ENCODE data around the gene BCL6B.

Gene BCL6B

GRCh38 chr17:7063518-7064094, 40.8 kb downstream of the BCL6B start:
- no peak for DNase-seq

- no peak for DNase-seq
Observed at GRCh38 chr17:7064261-7064660, 41.4 kb downstream of the BCL6B start.

GRCh38 chr17:7067198-7067597, 44.3 kb downstream of the BCL6B start:
- DNase-seq, result no peak

GRCh38 chr17:7068268-7068667, 45.4 kb downstream of the BCL6B start:
- DNase-seq, result no peak

- no peak for DNase-seq
Observed at GRCh38 chr17:7070712-7071111, 47.9 kb downstream of the BCL6B start.

- DNase-seq, result no peak
Observed at GRCh38 chr17:7072406-7072805, 49.6 kb downstream of the BCL6B start.

- DNase-seq, result no peak
Observed at GRCh38 chr17:7074931-7075330, 52.1 kb downstream of the BCL6B start.

- no peak for DNase-seq
Observed at GRCh38 chr17:7077911-7078546, 55.2 kb downstream of the BCL6B start.

- no peak for DNase-seq
Observed at GRCh38 chr17:7078711-7079110, 55.9 kb downstream of the BCL6B start.
